Trophoblast cell (in vitro differentiated cells and primary cell): Measurements from ENCODE around the gene CAD.

Experiments used
- DNase-seq, 2 donors: peaks; one replicate each; pipeline ENCODE4 v3.0.0-alpha.2; 2016
- H2AFZ ChIP-seq: 2 replicates; pipeline ENCODE4 v1.6.1; 2013; ENCODE audit warnings: low read length, moderate library complexity, mild to moderate bottlenecking; ENCODE audit not compliant: insufficient read depth, poor library complexity
- H2AK5ac ChIP-seq: 2 replicates; pipeline ENCODE4 v1.6.1; 2013; ENCODE audit warnings: mild to moderate bottlenecking, low read length
- H2BK120ac ChIP-seq: 2 replicates; pipeline ENCODE4 v1.6.1; 2013; ENCODE audit warnings: low read length, mild to moderate bottlenecking, moderate library complexity; ENCODE audit not compliant: insufficient read depth, poor library complexity
- H2BK12ac ChIP-seq: 2 replicates; pipeline ENCODE4 v1.6.1; 2013; ENCODE audit warnings: mild to moderate bottlenecking, low read length, moderate library complexity
- H2BK5ac ChIP-seq: 2 replicates; pipeline ENCODE4 v1.6.1; 2013; ENCODE audit warnings: low read length, low read depth, moderate library complexity, mild to moderate bottlenecking; ENCODE audit not compliant: poor library complexity
- H3K14ac ChIP-seq: 2 replicates; pipeline ENCODE4 v1.6.1; 2013; ENCODE audit warnings: mild to moderate bottlenecking, low read length
- H3K18ac ChIP-seq: 2 replicates; pipeline ENCODE4 v1.6.1; 2013; ENCODE audit warnings: mild to moderate bottlenecking, low read length
- H3K23ac ChIP-seq: 2 replicates; pipeline ENCODE4 v1.6.1; 2013; ENCODE audit warnings: low read length
- H3K27ac ChIP-seq: 2 replicates; pipeline ENCODE4 v1.5.1; 2013; ENCODE audit warnings: low read depth, mild to moderate bottlenecking, inconsistent platforms, low read length, moderate library complexity
- H3K27me3 ChIP-seq: 2 replicates; pipeline ENCODE4 v1.6.1; 2013; ENCODE audit warnings: inconsistent platforms, mild to moderate bottlenecking, low read length, moderate library complexity; ENCODE audit not compliant: insufficient read depth
- H3K36me3 ChIP-seq, 2 experiments: 1 replicate in 1 of 2; 2 replicates in 1 of 2; pipeline ENCODE4 v1.6.1; 2013; ENCODE audit warnings: low read length in 2 of 2, mild to moderate bottlenecking in 2 of 2, moderate library complexity in 1 of 2; ENCODE audit not compliant: insufficient read depth in 2 of 2, control insufficient read depth in 1 of 2
- H3K4ac ChIP-seq: 2 replicates; pipeline ENCODE4 v1.6.1; 2013; ENCODE audit warnings: low read depth, mild to moderate bottlenecking, low read length, moderate library complexity
- H3K4me1 ChIP-seq, 2 experiments: 1 replicate in 1 of 2; 2 replicates in 1 of 2; pipeline ENCODE4 v1.6.1; 2013; ENCODE audit warnings: low read length in 2 of 2, mild to moderate bottlenecking in 2 of 2, moderate library complexity in 1 of 2; ENCODE audit not compliant: insufficient read depth in 2 of 2, control insufficient read depth in 1 of 2
- H3K4me2 ChIP-seq: 2 replicates; pipeline ENCODE4 v1.6.1; 2013; ENCODE audit warnings: inconsistent platforms, mild to moderate bottlenecking, low read length, moderate library complexity
- H3K4me3 ChIP-seq: 2 replicates; pipeline ENCODE4 v1.5.1; 2013; ENCODE audit warnings: mild to moderate bottlenecking, low read depth, low read length, inconsistent platforms
- H3K79me1 ChIP-seq: one replicate; pipeline ENCODE4 v1.6.1; 2013; ENCODE audit warnings: low read length
- H3K79me2 ChIP-seq: 2 replicates; pipeline ENCODE4 v1.6.1; 2013; ENCODE audit warnings: low read length, mild to moderate bottlenecking; ENCODE audit not compliant: control insufficient read depth, insufficient read depth, poor library complexity
- H3K9ac ChIP-seq: 2 replicates; pipeline ENCODE4 v1.6.1; 2013; ENCODE audit warnings: mild to moderate bottlenecking, low read length
- H3K9me3 ChIP-seq: 2 replicates; pipeline ENCODE4 v1.6.1; 2013; ENCODE audit warnings: low read depth, mild to moderate bottlenecking, control low read depth, inconsistent platforms, low read length; ENCODE audit not compliant: insufficient read depth
- H4K12ac ChIP-seq: 2 replicates; pipeline ENCODE4 v1.6.1; 2013; ENCODE audit warnings: low read depth, mild to moderate bottlenecking, low read length, moderate library complexity
- H4K8ac ChIP-seq: 2 replicates; pipeline ENCODE4 v1.6.1; 2013; ENCODE audit warnings: low read depth, mild to moderate bottlenecking, low read length, moderate library complexity
- H4K91ac ChIP-seq: one replicate; pipeline ENCODE4 v1.6.1; 2013; ENCODE audit warnings: low read depth, mild to moderate bottlenecking, low read length, moderate library complexity
- WGBS: extraction: QIAGEN DNeasy Blood & Tissue Kit; methylation state at CpG from one replicate; pipeline ENCODE4 v1.1.7; 2013; ENCODE audit warnings: missing lambda C conversion rate; ENCODE audit not compliant: insufficient read length, insufficient coverage; ENCODE audit errors: extremely low coverage; 5-methylcytosine and 5-hydroxymethylcytosine counted together

The CAD gene

DNA sequence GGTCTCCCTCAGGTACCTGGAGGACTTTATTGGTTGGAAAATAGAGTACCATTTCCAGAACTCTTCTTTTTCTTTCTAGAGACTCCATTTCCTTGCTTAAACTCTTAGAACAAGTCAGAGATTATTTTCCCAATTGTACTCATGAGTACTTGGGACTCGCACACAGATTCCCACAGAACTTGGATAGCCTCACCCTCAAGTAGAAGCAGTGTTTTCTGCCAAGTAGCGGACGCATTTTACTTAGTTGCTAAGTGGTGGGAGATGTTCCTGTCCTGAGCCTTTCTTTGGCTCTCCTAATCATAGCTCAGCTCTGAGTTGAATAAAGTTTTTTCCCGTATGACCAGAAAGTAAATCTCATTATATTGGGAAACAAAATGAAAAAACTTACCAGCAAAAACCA, 28.5 kb downstream of the CAD start:
- Histone ChIP-seq H3K4me2 (no peak overlapping the region), H3K4me1 (no peaks in the 10 kb centered on the region), H3K18ac (no peak overlapping the region), H3K4me3 (no peak overlapping the region), H3K9ac (no peak overlapping the region), H3K79me1 (no peaks in the 10 kb centered on the region), H3K79me2 (no peaks in the 10 kb centered on the region), H2BK5ac (no peak overlapping the region), H3K14ac (no peak overlapping the region), H2BK120ac (no peak overlapping the region), H3K9me3 (peaks cover 2% of the 10 kb centered on the region), H3K27me3 (no peaks in the 10 kb centered on the region), H2AFZ (no peak overlapping the region), H3K27ac (no peak overlapping the region), H4K91ac (no peak overlapping the region), H3K36me3 (peaks cover 38 to 45% of the 10 kb centered on the region in 2 experiments), H4K12ac (no peak overlapping the region), H2BK12ac (no peak overlapping the region), H4K8ac (no peak overlapping the region), H3K23ac (no peak overlapping the region), H3K4ac (no peak overlapping the region), H2AK5ac (no peak overlapping the region)
- no peak for DNase-seq
- no CpG with 5 or more reads among the region's 4 CpGs for WGBS

- Histone ChIP-seq H2BK5ac (no peak overlapping the region), H3K23ac (no peak overlapping the region), H2BK120ac (no peak overlapping the region), H4K8ac (no peak overlapping the region), H3K4me1 (no peaks in the 10 kb centered on the region), H2AK5ac (no peak overlapping the region), H3K9me3 (no peaks in the 10 kb centered on the region), H3K4me2 (no peak overlapping the region), H3K79me2 (no peaks in the 10 kb centered on the region), H3K4ac (no peak overlapping the region), H3K4me3 (no peak overlapping the region), H4K12ac (no peak overlapping the region), H3K36me3 (peaks cover 15 to 22% of the 10 kb centered on the region in 2 experiments), H3K9ac (no peak overlapping the region), H3K27ac (no peak overlapping the region), H3K14ac (no peak overlapping the region), H3K18ac (no peak overlapping the region), H4K91ac (no peak overlapping the region), H2AFZ (no peak overlapping the region), H2BK12ac (no peak overlapping the region), H3K79me1 (no peaks in the 10 kb centered on the region), H3K27me3 (no peaks in the 10 kb centered on the region)
- WGBS: no CpG with 5 or more reads among the region's 4 CpGs
- DNase-seq: no peak
Measured at GRCh38 chr2:27247893-27248292, 30.7 kb downstream of the CAD start.

DNA sequence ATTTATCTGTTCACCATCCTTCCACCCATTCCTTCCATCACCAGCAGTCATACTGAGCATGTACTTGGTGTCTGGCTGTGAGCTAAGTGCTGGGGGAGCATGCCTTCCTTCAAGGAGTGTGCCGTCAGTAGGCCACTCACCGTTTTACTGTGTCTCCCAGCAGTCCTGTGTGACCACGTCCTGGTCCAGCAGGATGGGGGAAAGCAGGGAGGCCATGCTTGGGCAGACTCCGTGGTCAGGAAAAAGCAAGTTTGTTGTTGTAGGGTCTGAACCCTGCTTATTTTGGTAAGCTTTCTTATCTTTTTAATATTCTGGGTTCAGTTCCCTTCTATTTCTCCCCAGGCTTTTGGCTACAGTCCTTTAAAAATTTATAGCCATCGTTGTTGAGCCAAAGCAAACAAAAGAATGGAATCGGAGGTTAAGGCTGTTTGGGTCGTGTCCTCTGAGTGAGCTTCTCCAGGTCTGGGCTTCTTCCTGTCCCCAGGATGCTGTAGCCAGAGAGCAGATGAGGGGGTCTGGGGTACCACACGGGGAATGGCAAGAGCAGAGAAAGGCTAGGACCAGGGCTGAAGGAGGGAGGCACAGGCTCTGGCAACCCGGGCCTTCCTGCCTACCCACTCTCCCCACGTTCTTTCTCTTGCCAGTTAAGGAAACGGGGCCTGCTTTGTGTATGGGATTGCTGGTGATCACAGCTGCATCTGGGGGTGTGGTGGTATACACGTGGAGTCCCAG, 32.2 kb downstream of the CAD start:
- H3K23ac ChIP-seq: no peak overlapping the region
- H4K12ac ChIP-seq: no peak overlapping the region
- no peak overlapping the region for H3K4me2 ChIP-seq
- no peaks in the 10 kb centered on the region for H3K4me1 ChIP-seq
- H4K8ac ChIP-seq: no peak overlapping the region
- no peak overlapping the region for H2AFZ ChIP-seq
- no peak overlapping the region for H2AK5ac ChIP-seq
- no peaks in the 10 kb centered on the region for H3K27me3 ChIP-seq
- no peak overlapping the region for H3K4ac ChIP-seq
- no peak overlapping the region for H2BK120ac ChIP-seq
- peaks cover under 1 to 8% of the 10 kb centered on the region in 2 experiments for H3K36me3 ChIP-seq
- no peaks in the 10 kb centered on the region for H3K79me1 ChIP-seq
- H2BK5ac ChIP-seq: no peak overlapping the region
- no peak overlapping the region for H4K91ac ChIP-seq
- H3K4me3 ChIP-seq: no peak overlapping the region
- no peaks in the 10 kb centered on the region for H3K79me2 ChIP-seq
- no peak overlapping the region for H3K18ac ChIP-seq
- no peak overlapping the region for H2BK12ac ChIP-seq
- DNase-seq: no peak
- H3K9ac ChIP-seq: no peak overlapping the region
- no CpG with 5 or more reads among the region's 12 CpGs for WGBS
- no peak overlapping the region for H3K27ac ChIP-seq
- H3K9me3 ChIP-seq: no peaks in the 10 kb centered on the region
- no peak overlapping the region for H3K14ac ChIP-seq

DNA sequence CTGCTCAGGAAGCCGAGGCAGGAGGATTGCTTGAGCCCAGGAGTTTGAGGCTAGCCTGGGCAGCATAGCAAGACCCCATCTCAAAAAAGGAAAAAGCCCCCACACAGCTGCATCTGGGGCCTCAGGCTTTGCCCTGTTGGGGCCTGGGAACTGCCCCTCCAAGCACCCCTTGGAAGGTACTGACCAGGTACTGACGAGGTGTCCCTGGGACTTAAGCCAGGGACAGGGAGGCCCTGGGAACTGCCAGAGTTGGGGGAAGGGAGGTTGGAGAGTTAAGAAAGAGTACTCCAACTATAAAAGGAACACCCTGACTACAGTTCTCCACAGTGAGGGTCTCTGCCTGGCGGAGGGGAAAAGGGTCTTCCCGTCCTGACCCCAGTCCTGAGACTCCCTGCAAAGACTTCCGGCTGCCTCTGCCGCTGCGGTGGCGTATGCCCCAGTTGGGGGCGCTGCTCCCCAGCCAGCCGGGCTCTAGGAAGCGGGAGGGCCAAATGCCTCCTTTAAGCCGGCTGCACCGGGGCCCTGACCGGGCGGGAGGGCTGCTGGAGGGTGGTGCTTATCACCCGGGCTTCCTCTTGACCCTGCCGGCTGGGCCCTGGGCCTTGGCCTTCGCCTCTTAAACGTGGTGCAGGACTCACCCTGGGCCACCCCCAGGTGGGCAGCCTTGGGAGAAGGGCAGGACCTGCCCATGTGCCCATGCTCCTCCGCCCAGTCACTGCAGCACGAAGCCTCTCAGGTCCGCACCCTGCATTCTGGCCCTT, 32.9 kb downstream of the CAD start:
- H4K8ac ChIP-seq: peak overlapping the region; percentile 24
- no peak overlapping the region for H4K91ac ChIP-seq
- no peak overlapping the region for H3K4ac ChIP-seq
- no peaks in the 10 kb centered on the region for H3K79me2 ChIP-seq
- H3K27ac ChIP-seq: no peak overlapping the region
- no CpG with 5 or more reads among the region's 22 CpGs for WGBS
- no peak overlapping the region for H2AFZ ChIP-seq
- no peaks in the 10 kb centered on the region for H3K79me1 ChIP-seq
- DNase-seq: peak in 1 of 2 donors; percentile 25
- H2BK120ac ChIP-seq: no peak overlapping the region
- H3K27me3 ChIP-seq: no peaks in the 10 kb centered on the region
- H2BK12ac ChIP-seq: no peak overlapping the region
- H3K18ac ChIP-seq: no peak overlapping the region
- no peak overlapping the region for H2BK5ac ChIP-seq
- H3K23ac ChIP-seq: no peak overlapping the region
- peak overlapping the region; percentile 19 for H3K4me2 ChIP-seq
- H3K4me1 ChIP-seq: no peaks in the 10 kb centered on the region
- H4K12ac ChIP-seq: peak overlapping the region; percentile 31
- no peak overlapping the region for H2AK5ac ChIP-seq
- no peak overlapping the region for H3K4me3 ChIP-seq
- no peak overlapping the region for H3K9ac ChIP-seq
- H3K14ac ChIP-seq: no peak overlapping the region
- peaks cover 0 to 2% of the 10 kb centered on the region in 2 experiments for H3K36me3 ChIP-seq
- H3K9me3 ChIP-seq: no peaks in the 10 kb centered on the region
